Heart left ventricle (tissue), 16 donors: ENCODE measurements around the gene ATP5PD. TPM values are rescaled to one million over a fixed set of nuclear protein-coding genes. Genes with fewer than 3 reads are reported as not detected.

Experiments used
- ATAC-seq, 4 donors: fragments of 200-7000 bp; cut with Tn5 transposase; one replicate each; pipeline ENCODE4 v1.9.1; 2020 to 2022; ENCODE audit warnings: moderate library complexity in 4 of 4, mild to moderate bottlenecking in 3 of 4, moderate number of reproducible peaks in 1 of 4
- DNase-seq, 5 donors: peaks; one replicate each; pipeline ENCODE4 v3.0.0-alpha.2; 2020
- H3K27ac ChIP-seq, 12 donors: fragments of 200-600 bp; sonication (generic) in 4 of 12; one replicate each; pipeline versions ENCODE4 v1.5.0 to v1.8.0; 2016 to 2022; ENCODE audit warnings: mild to moderate bottlenecking in 2 of 12
- H3K27me3 ChIP-seq, 9 donors: fragments of 200-600 bp; sonication (generic) in 2 of 9; one replicate each; pipeline versions ENCODE4 v1.5.1 to v1.8.0; 2016 to 2022; ENCODE audit warnings: mild to moderate bottlenecking in 3 of 9
- H3K36me3 ChIP-seq, 9 donors: fragments of 200-600 bp; sonication (generic) in 2 of 9; one replicate each; pipeline versions ENCODE4 v1.5.0 to v1.8.0; 2018 to 2022; ENCODE audit warnings: mild to moderate bottlenecking in 2 of 9
- H3K4me1 ChIP-seq, 12 donors: fragments of 200-600 bp; sonication (generic) in 4 of 12; one replicate each; pipeline versions ENCODE4 v1.5.0 to v1.8.0; 2016 to 2022; ENCODE audit warnings: mild to moderate bottlenecking in 3 of 12
- H3K4me3 ChIP-seq, 12 donors: fragments of 200-600 bp; sonication (generic) in 4 of 12; one replicate each; pipeline versions ENCODE4 v1.5.0 to v1.8.0; 2017 to 2022; ENCODE audit warnings: mild to moderate bottlenecking in 9 of 12, moderate library complexity in 4 of 12
- H3K9me3 ChIP-seq, 12 donors: fragments of 200-600 bp; sonication (generic) in 4 of 12; one replicate each; pipeline versions ENCODE4 v1.5.0 to v1.8.0; 2016 to 2022; ENCODE audit warnings: mild to moderate bottlenecking in 1 of 12
- POLR2A ChIP-seq, 2 donors: fragments of 450-650 bp; IDR thresholded peaks; one replicate each; pipeline ENCODE4 v1.6.1; 2017; ENCODE audit warnings: antibody characterized with exemption in 2 of 2, mild to moderate bottlenecking in 2 of 2, moderate library complexity in 2 of 2
- WGBS, 4 donors: extraction: QIAGEN DNeasy Blood & Tissue Kit in 2 of 4; methylation state at CpG; one replicate each; pipeline versions ENCODE4 v1.1.5 to v1.1.7; 2013 to 2018; 5-methylcytosine and 5-hydroxymethylcytosine counted together
- intact Hi-C, 10 donors: fragments of 100-400 bp; cut with DNase I; formaldehyde crosslinking; loops; one replicate each; pipeline versions ENCODE4 v1.11.1 to v1.14.2; 2022
- polyA plus RNA-seq, 2 donors: library from polyadenylated mRNA; stranded (reverse); fragments of 200-250 nt; gene quantifications; one replicate each; pipeline ENCODE4 v1.2.3, GENCODE V29; 2013
- total RNA-seq, 9 donors: library from RNA; depleted of rRNA in 2 of 9; stranded (reverse); fragments of >200 nt in 2 of 9; fragmentation: NEBNext Ultra II Directional in 3 of 9; extraction: Animal tissue kit (Norgen Biotek cat#: 25700) in 3 of 9; gene quantifications; one replicate each; pipeline versions ENCODE4 v1.1.0 to v1.2.4, GENCODE V29; 2016 to 2023
- TF ChIP-seq, protein P1 (sequence below), 12 donors: fragments of 200-600 bp; sonication (generic) in 4 of 12; IDR thresholded peaks; one replicate each; pipeline versions ENCODE4 v1.5.0 to v1.8.0; 2018 to 2022; ENCODE audit warnings: antibody characterized with exemption in 12 of 12, mild to moderate bottlenecking in 5 of 12
- donor health status: ischemic (EF 13 %, LVEDD 7.1; RV severe dilation, severe dysfunction).
- donor health status: healthy with polysubstance abuse.
- donor health status: DM: no; HTN: yes; CAD: no.
- donor health status: DM: no; HTN: no; CAD: no.
- donor health status: ischemic (EF 25% LVEDD 6.9; RV normal size, moderate dysfunction).
- donor health status: ischemic (EF 25% LVEDD 5.7; RV mildly dilated, moderate dysfunction).
- donor health status: healthy.
- donor health status: DM: yes; HTN: yes; CAD: no.
- donor health status: ischemic (EF 35%, LVEDD 5.7; RV mildly dilated, moderate dysfunction).
- donor health status: nonischemic (EF 11% LVEDD 7.7; RV severe dilation, severe dysfunction).
- donor health status: DM: yes; HTN: yes; CAD: no.
- donor health status: PGD.
- donor health status: ischemic (EF 29% LVEDD 5.4; RV normal size, mild dysfunction).
- donor health status: nonischemic (EF 23%, LVEDD 6.1; RV moderate dilation, normal function).

ATP5PD gene
- total and polyA plus RNA-seq, 11 donors = 597 to 2,623 (median 875) TPM

DNA sequence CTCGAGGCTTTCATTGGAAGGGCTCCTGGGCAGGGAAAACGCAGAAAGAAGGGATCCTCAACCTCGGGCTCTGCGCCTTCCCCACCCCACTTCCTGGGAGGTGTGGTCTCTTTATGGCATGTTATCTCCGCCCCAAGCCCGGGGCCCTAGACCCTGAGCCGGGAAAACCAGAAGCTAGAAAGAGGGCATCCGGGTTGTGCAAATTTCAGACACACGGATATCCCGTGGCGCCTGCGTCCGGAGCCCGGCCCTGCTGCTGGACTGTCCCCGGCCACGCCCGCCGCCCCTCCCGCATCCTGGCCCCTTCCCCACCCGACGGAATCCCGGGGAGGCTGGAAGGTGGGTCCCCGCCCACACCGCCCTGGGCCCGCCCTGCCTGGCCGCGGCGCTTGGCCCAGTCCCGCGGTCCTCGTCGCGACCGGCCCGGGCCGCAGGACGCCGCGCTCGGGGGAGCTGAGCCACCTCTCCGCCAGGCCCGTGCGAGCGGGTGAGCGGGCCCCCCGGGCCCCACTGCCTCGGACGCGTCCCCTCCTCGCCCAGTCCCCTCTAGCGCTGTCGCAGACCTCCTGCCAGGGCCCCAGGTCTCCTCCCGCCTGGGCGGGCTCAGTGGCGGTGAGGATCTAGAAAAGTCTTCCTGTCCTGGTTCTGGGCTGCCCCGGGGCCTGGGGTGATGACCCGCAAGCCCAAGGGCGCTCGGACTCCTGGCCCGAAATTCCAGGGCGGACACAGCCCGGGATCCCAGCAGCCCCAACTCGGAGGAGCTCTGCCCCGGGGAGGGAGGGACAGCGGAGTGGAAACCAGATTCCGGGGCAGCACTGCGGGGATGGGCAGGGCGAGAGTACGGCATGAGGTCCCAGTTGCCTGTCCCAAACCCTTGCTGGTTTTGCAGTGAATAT, 41.0 kb upstream of the ATP5PD start, which contains the start of gene SLC16A5:
SLC16A5 (plus strand) TSS at position 397 of the 896 bp plus-strand sequence. CDS start 5,683 bp downstream, outside the sequence.
- Histone ChIP-seq H3K4me3 (peak within 1 kb of the TSS; percentile 46 to 85 (median 64)), H3K27me3 (no peaks in the 10 kb centered on the region), H3K4me1 (peaks cover 0 to 56% (median 36%) of the 10 kb centered on the region in 12 donors), H3K27ac (peak within 1 kb of the TSS; percentile 64 to 97 (median 90)), H3K9me3 (no peaks in the 10 kb centered on the region), H3K36me3 (no peaks in the 10 kb centered on the region)
- ATAC-seq = peak; percentile 82 to 94 (median 93)
- WGBS, 4 donors = 2 to 6% (median 3%) methylated on average over 41 to 69 of the region's 69 CpGs
- peak in 1 of 2 donors; percentile 57 for TF ChIP-seq POLR2A (IDR thresholded peaks at IDR 0.05)
- TF ChIP-seq, protein P1, sequence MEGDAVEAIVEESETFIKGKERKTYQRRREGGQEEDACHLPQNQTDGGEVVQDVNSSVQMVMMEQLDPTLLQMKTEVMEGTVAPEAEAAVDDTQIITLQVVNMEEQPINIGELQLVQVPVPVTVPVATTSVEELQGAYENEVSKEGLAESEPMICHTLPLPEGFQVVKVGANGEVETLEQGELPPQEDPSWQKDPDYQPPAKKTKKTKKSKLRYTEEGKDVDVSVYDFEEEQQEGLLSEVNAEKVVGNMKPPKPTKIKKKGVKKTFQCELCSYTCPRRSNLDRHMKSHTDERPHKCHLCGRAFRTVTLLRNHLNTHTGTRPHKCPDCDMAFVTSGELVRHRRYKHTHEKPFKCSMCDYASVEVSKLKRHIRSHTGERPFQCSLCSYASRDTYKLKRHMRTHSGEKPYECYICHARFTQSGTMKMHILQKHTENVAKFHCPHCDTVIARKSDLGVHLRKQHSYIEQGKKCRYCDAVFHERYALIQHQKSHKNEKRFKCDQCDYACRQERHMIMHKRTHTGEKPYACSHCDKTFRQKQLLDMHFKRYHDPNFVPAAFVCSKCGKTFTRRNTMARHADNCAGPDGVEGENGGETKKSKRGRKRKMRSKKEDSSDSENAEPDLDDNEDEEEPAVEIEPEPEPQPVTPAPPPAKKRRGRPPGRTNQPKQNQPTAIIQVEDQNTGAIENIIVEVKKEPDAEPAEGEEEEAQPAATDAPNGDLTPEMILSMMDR (IDR thresholded peaks at IDR 0.05) = no peak
- intact Hi-C loops = no loop called here
- DNase-seq = peak; percentile 91 to 94 (median 93)

DNA sequence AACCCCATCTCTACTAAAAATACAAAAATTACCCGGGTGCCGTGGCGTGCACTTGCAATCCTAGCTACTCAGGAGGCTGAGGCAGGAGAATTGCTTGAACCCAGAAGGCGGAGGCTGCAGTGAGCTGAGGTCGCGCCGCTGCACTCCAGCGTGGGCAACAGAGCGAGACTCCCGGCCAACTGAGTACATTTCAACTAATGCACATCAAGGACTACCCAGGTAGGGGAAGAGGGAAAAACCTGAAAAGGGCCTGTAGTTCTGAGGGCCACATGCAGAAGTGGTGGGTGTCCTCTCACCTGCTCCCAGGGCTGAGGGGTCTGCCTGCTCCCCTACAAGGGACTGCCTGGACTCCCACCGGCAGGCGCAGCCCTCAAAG, 40.4 kb upstream of the ATP5PD start:
- Histone ChIP-seq H3K27me3 (no peaks in the 10 kb centered on the region), H3K36me3 (no peaks in the 10 kb centered on the region), H3K9me3 (no peaks in the 10 kb centered on the region), H3K27ac (peak overlapping the region; percentile 55 to 97 (median 90)), H3K4me1 (peaks cover 0 to 56% (median 36%) of the 10 kb centered on the region in 12 donors), H3K4me3 (peak overlapping the region in 11 of 12 donors; percentile 48 to 85 (median 66))
- WGBS, 4 donors = 68 to 80% (median 73%) methylated on average over 12 of the region's 12 CpGs
- DNase-seq (no peak), ATAC-seq (no peak)
- intact Hi-C loops = no loop called here
- TF ChIP-seq POLR2A (IDR thresholded peaks at IDR 0.05) = no peak
- TF ChIP-seq, protein P1 (IDR thresholded peaks at IDR 0.05) = no peak

DNA sequence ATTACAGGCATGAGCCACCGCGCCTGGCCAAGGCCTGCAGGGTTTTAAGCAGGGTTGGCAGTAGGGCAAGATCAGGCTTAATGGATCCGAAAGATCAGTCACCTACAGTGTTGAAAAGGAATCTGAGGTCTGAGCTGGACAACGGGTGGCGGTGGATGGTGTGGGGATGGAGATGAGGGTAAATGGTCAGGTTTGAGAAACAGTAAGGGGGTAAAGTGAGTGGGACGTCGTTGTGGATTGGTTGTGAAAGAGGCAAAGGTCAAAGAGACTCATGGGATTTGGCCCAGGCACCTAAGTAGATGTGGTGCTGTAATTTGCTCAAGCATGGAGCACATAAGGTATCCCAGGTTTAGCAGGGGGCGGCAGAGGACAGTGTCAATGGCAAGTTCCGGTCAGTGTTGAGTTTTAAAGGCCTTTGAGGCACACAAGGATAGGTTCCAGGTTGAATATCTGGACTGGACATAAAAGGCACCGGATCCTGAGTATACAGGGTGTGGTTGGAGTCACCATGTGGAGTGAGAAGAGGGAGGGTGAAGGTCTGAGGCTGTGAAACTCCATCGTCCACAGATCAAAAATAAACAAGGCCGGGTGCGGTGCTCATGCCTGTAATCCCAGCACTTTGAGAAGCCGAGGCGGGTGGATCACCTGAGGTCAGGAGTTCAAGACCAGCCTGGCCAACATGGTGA, 39.9 kb upstream of the ATP5PD start:
- Histone ChIP-seq H3K9me3 (no peaks in the 10 kb centered on the region), H3K27ac (peak overlapping the region in 8 of 12 donors; percentile 84 to 97 (median 92))

More for the DNA sequence above, 39.9 kb upstream of the ATP5PD start:
- intact Hi-C loops = no loop called here
- Histone ChIP-seq H3K27me3 (no peaks in the 10 kb centered on the region), H3K4me3 (no peak overlapping the region), H3K4me1 (peaks cover 0 to 54% (median 34%) of the 10 kb centered on the region in 12 donors), H3K36me3 (no peaks in the 10 kb centered on the region)
- WGBS, 4 donors = 83 to 85% (median 84%) methylated on average over 15 of the region's 15 CpGs
- no peak for ATAC-seq
- TF ChIP-seq POLR2A (IDR thresholded peaks at IDR 0.05) = no peak
- TF ChIP-seq, protein P1 (IDR thresholded peaks at IDR 0.05) = no peak
- no peak for DNase-seq
